ENCODE data around the gene CTU2. TPM values are rescaled to one million over a fixed set of nuclear protein-coding genes. Genes with fewer than 3 reads are reported as not detected.

The CTU2 gene
- total RNA-seq, 1 experiment from 2014 or later = 39.4 TPM

GRCh38 chr16:88754912-88755744 is 48.8 kb downstream of the CTU2 start:
- intact Hi-C loops (cut with micrococcal nuclease) = no loop called here
- Histone ChIP-seq H3K4me2 (ENCODE audit: low read length) (peak overlapping the region; percentile 47), H3K9me2 (replicated peaks; ENCODE audit: low read length) (no peaks in the 10 kb centered on the region), H3K36me3 (ENCODE audit: low read depth, low read length) (no peaks in the 10 kb centered on the region), H3F3A (ENCODE audit: low read length, unreplicated experiment) (no peaks in the 10 kb centered on the region), H3K27me3 (ENCODE audit: low read length) (no peaks in the 10 kb centered on the region), H3K4me1 (ENCODE audit: insufficient read depth, low read length) (peaks cover 28% of the 10 kb centered on the region), H3K27ac (ENCODE audit: low read length) (peak overlapping the region; percentile 34), H3K4me3 (ENCODE audit: low read length) (peak overlapping the region; percentile 32; the same call in 1 of the 2 replicates), H3K79me2 (ENCODE audit: low read length) (peaks cover 76% of the 10 kb centered on the region), H4K20me1 (ENCODE audit: low read length) (peaks cover 23% of the 10 kb centered on the region; the same call in 1 of the 2 replicates), H3K9ac (ENCODE audit: low read length) (no peak overlapping the region), H2AFZ (ENCODE audit: low read length) (peak overlapping the region; percentile 39), H3K9me3 (ENCODE audit: low read length) (no peaks in the 10 kb centered on the region)
- ChIA-PET CTCF (interaction anchor here (1.5 kb wide), 1 partner anchor 18 kb away, joined by 8 read pairs; no protein-coding TSS in a partner anchor), POLR2A (ENCODE audit: unreplicated experiment) (no interaction called here)
- DNase-seq (peak; percentile 73), ATAC-seq (peak; percentile 74)
- no peak for TF ChIP-seq EZH2phosphoT487 (IDR thresholded peaks at IDR 0.05; ENCODE audit: borderline replicate concordance, low read length)
- TF ChIP-seq, protein P1, sequence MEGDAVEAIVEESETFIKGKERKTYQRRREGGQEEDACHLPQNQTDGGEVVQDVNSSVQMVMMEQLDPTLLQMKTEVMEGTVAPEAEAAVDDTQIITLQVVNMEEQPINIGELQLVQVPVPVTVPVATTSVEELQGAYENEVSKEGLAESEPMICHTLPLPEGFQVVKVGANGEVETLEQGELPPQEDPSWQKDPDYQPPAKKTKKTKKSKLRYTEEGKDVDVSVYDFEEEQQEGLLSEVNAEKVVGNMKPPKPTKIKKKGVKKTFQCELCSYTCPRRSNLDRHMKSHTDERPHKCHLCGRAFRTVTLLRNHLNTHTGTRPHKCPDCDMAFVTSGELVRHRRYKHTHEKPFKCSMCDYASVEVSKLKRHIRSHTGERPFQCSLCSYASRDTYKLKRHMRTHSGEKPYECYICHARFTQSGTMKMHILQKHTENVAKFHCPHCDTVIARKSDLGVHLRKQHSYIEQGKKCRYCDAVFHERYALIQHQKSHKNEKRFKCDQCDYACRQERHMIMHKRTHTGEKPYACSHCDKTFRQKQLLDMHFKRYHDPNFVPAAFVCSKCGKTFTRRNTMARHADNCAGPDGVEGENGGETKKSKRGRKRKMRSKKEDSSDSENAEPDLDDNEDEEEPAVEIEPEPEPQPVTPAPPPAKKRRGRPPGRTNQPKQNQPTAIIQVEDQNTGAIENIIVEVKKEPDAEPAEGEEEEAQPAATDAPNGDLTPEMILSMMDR (conservative IDR thresholded peaks at IDR 0.05; ENCODE audit: low read depth, low read length) = no peak
- TF ChIP-seq EZH2 (IDR thresholded peaks at IDR 0.05; ENCODE audit: low read length, unreplicated experiment) = no peak
- no TSS peak for BruUV-seq (replicated peaks)

DNA sequence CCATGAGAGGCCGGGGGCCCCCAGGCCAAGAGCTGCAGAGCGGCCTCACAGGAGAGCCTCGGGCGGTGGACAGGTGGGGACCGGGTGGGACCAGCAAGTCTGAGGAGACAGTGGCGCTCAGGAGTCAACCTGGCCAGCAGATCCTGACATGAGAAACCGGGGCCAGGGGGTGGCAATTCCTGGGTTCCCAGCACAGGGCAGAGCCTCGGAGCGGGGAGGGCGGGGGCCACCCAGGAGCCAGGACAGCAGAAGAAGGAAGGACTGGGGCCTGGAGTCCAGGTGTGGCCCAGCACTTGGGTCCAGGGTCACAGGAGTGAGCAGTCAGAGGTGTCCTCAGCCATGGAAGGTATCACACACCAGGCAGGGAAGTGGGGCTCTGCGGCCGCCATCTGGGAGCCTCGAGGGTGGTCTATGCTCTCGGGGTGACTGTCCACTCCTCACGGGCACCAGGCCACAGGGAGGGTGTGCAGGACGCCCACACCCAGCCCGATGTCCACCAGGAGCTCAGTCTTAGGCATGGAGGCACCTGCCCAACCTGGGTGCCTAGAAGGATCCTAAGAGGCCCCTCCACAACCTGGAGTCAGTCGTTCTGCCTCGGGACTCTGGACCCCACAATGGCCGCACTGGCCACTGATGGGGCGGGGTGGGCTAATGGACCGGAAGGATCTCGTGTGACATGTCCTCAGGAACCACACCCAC is 49.6 kb downstream of the CTU2 start:
- ATAC-seq (peak; percentile 8), DNase-seq (no peak)
- Histone ChIP-seq H3K4me3 (ENCODE audit: low read length) (peak overlapping the region; percentile 32; the same call in 1 of the 2 replicates), H4K20me1 (ENCODE audit: low read length) (peaks cover 23% of the 10 kb centered on the region; the same call in 1 of the 2 replicates), H3K4me1 (ENCODE audit: insufficient read depth, low read length) (peaks cover 30% of the 10 kb centered on the region), H3K36me3 (ENCODE audit: low read depth, low read length) (no peaks in the 10 kb centered on the region), H3K27me3 (ENCODE audit: low read length) (no peaks in the 10 kb centered on the region), H3K79me2 (ENCODE audit: low read length) (peaks cover 84% of the 10 kb centered on the region), H3K9ac (ENCODE audit: low read length) (no peak overlapping the region), H3K27ac (ENCODE audit: low read length) (peak overlapping the region; percentile 34), H3K4me2 (ENCODE audit: low read length) (peak overlapping the region; percentile 47), H2AFZ (ENCODE audit: low read length) (no peak overlapping the region), H3F3A (ENCODE audit: low read length, unreplicated experiment) (no peaks in the 10 kb centered on the region), H3K9me2 (replicated peaks; ENCODE audit: low read length) (no peaks in the 10 kb centered on the region), H3K9me3 (ENCODE audit: low read length) (no peaks in the 10 kb centered on the region)
- intact Hi-C loops (cut with micrococcal nuclease) = no loop called here
- TF ChIP-seq, protein P1 (conservative IDR thresholded peaks at IDR 0.05; ENCODE audit: low read depth, low read length) = no peak
- TF ChIP-seq EZH2phosphoT487 (IDR thresholded peaks at IDR 0.05; ENCODE audit: borderline replicate concordance, low read length) = no peak
- TF ChIP-seq EZH2 (IDR thresholded peaks at IDR 0.05; ENCODE audit: low read length, unreplicated experiment) = no peak
- ChIA-PET POLR2A (ENCODE audit: unreplicated experiment) (no interaction called here), CTCF (interaction anchor here (0.5 to 1.5 kb wide), 2 partner anchors 18 to 29 kb away, joined by 3 to 8 read pairs; partner anchors contain the start of gene PIEZO1)
- BruUV-seq (replicated peaks) = no TSS peak
